GM23338 (cell line): Measurements from ENCODE around the gene PSMG4. TPM values are rescaled to one million over a fixed set of nuclear protein-coding genes. Genes with fewer than 3 reads are reported as not detected.

Source experiments
- ATAC-seq: fragments of 200-7000 bp; cut with Tn5 transposase; 3 replicates; pipeline ENCODE4 v1.9.1; 2020
- DNase-seq: peaks from one replicate; pipeline ENCODE4 v3.0.0-alpha.2; 2015; ENCODE audit warnings: low spot score
- H2AFZ ChIP-seq: fragments of 200-600 bp; sonication (generic); 2 replicates; pipeline ENCODE4 v1.8.0; 2016; ENCODE audit warnings: antibody characterized with exemption, mild to moderate bottlenecking, moderate library complexity
- H3F3A ChIP-seq: fragments of 200-600 bp; sonication (generic); replicated peaks from 2 replicates; pipeline ENCODE4 v1.8.0; 2017; ENCODE audit warnings: antibody characterized with exemption, mixed run types, low read depth
- H3K27ac ChIP-seq: fragments of 200-600 bp; sonication (generic); 2 replicates; pipeline ENCODE4 v1.6.1; 2016; ENCODE audit warnings: low read depth
- H3K27me3 ChIP-seq: fragments of 200-600 bp; sonication (generic); 2 replicates; pipeline ENCODE4 v1.8.0; 2016; ENCODE audit warnings: mild to moderate bottlenecking, mixed run types, moderate library complexity; ENCODE audit not compliant: insufficient read depth
- H3K36me3 ChIP-seq: fragments of 200-600 bp; sonication (generic); 2 replicates; pipeline ENCODE4 v1.8.0; 2016; ENCODE audit warnings: mild to moderate bottlenecking; ENCODE audit not compliant: insufficient read depth
- H3K4me1 ChIP-seq: fragments of 200-600 bp; sonication (generic); 2 replicates; pipeline ENCODE4 v1.8.0; 2016; ENCODE audit warnings: mild to moderate bottlenecking, moderate library complexity; ENCODE audit not compliant: insufficient read depth
- H3K4me2 ChIP-seq: fragments of 200-600 bp; sonication (generic); 2 replicates; pipeline ENCODE4 v1.7.1; 2017; ENCODE audit warnings: mixed run types
- H3K4me3 ChIP-seq: fragments of 200-600 bp; sonication (generic); 2 replicates; pipeline ENCODE4 v1.6.1; 2016; ENCODE audit warnings: mixed run types
- H3K79me2 ChIP-seq: fragments of 200-600 bp; sonication (generic); replicated peaks from 2 replicates; pipeline ENCODE4 v1.8.0; 2017; ENCODE audit warnings: mild to moderate bottlenecking; ENCODE audit not compliant: insufficient read depth
- H3K9me2 ChIP-seq: fragments of 200-600 bp; sonication (generic); 2 replicates; pipeline ENCODE4 v1.8.0; 2017; ENCODE audit not compliant: insufficient read depth
- H4K20me1 ChIP-seq: fragments of 200-600 bp; sonication (generic); replicated peaks from 2 replicates; pipeline ENCODE4 v1.8.0; 2017; ENCODE audit warnings: mild to moderate bottlenecking; ENCODE audit not compliant: insufficient read depth
- H3K27ac Mint-ChIP-seq: 2 replicates; pipeline ENCODE4 v1.8.0; 2020; ENCODE audit warnings: inconsistent platforms, mild to moderate bottlenecking, moderate library complexity, mixed read lengths
- H3K27me3 Mint-ChIP-seq: 3 replicates; pipeline ENCODE4 v1.8.0; 2022; ENCODE audit warnings: low read depth, mild to moderate bottlenecking, moderate library complexity, mixed read lengths, inconsistent platforms; ENCODE audit not compliant: insufficient read depth, poor library complexity
- H3K36me3 Mint-ChIP-seq: 3 replicates; pipeline ENCODE4 v1.8.0; 2021; ENCODE audit warnings: low read depth, mild to moderate bottlenecking, inconsistent platforms, moderate library complexity, mixed read lengths
- H3K4me1 Mint-ChIP-seq: 3 replicates; pipeline ENCODE4 v1.8.0; 2020; ENCODE audit warnings: mild to moderate bottlenecking, inconsistent platforms, mixed read lengths
- H3K4me3 Mint-ChIP-seq: 3 replicates; pipeline ENCODE4 v1.8.0; 2021; ENCODE audit warnings: moderate library complexity, mild to moderate bottlenecking, inconsistent platforms, mixed read lengths
- H3K9me3 Mint-ChIP-seq: 3 replicates; pipeline ENCODE4 v1.8.0; 2020; ENCODE audit warnings: moderate library complexity, mild to moderate bottlenecking, inconsistent platforms, mixed read lengths
- CREB1 ChIP-seq: fragments of 250-450 bp; sonication (Bioruptor Pico); IDR thresholded peaks from 2 replicates; pipeline ENCODE4 v1.5.0; 2020; ENCODE audit warnings: low read depth, mild to moderate bottlenecking, moderate library complexity
- CTCF ChIP-seq, 2 experiments: fragments of 200-600 bp in 1 of 2; sonication (generic) in 1 of 2; conservative IDR thresholded peaks; 2 replicates each; pipeline versions ENCODE4 v1.5.1 to v1.6.1; 2016 to 2017; ENCODE audit warnings: antibody characterized with exemption in 2 of 2, low read depth in 2 of 2, mild to moderate bottlenecking in 2 of 2, moderate library complexity in 1 of 2
- EZH2 ChIP-seq: fragments of 200-600 bp; sonication (generic); IDR thresholded peaks from one replicate; pipeline ENCODE4 v1.8.0; 2017; ENCODE audit warnings: antibody characterized with exemption, mild to moderate bottlenecking, low read depth; ENCODE audit not compliant: unreplicated experiment
- EZH2phosphoT487 ChIP-seq: fragments of 200-600 bp; sonication (generic); IDR thresholded peaks from one replicate; pipeline ENCODE4 v1.8.1; 2018; ENCODE audit warnings: antibody characterized with exemption; ENCODE audit not compliant: unreplicated experiment
- JUNB ChIP-seq: IDR thresholded peaks from one replicate; pipeline ENCODE4 v1.6.1; 2016; ENCODE audit warnings: antibody characterized with exemption; ENCODE audit not compliant: unreplicated experiment
- NANOG ChIP-seq: IDR thresholded peaks from 2 replicates; pipeline ENCODE4 v1.6.1; 2016; ENCODE audit warnings: antibody characterized with exemption, borderline replicate concordance
- POLR2AphosphoS5 ChIP-seq: IDR thresholded peaks from 2 replicates; pipeline ENCODE4 v1.6.1; 2016; ENCODE audit warnings: antibody characterized with exemption, low read depth
- REST ChIP-seq: IDR thresholded peaks from one replicate; pipeline ENCODE4 v1.6.1; 2018; ENCODE audit warnings: antibody characterized with exemption; ENCODE audit not compliant: unreplicated experiment
- STAT1 ChIP-seq: IDR thresholded peaks from one replicate; pipeline ENCODE4 v1.6.1; 2016; ENCODE audit warnings: antibody characterized with exemption; ENCODE audit not compliant: unreplicated experiment
- ZNF114 ChIP-seq: fragments of 250-450 bp; sonication (Bioruptor Pico); IDR thresholded peaks from 2 replicates; pipeline ENCODE4 v1.5.0; 2020; ENCODE audit warnings: mild to moderate bottlenecking, moderate library complexity
- ZNF331 ChIP-seq: fragments of 250-450 bp; sonication (Bioruptor Pico); IDR thresholded peaks from 2 replicates; pipeline ENCODE4 v1.5.0; 2020; ENCODE audit warnings: low read depth, mild to moderate bottlenecking, moderate library complexity
- ZNF462 ChIP-seq: fragments of 250-450 bp; sonication (Bioruptor Pico); IDR thresholded peaks from 2 replicates; pipeline ENCODE4 v1.5.0; 2020; ENCODE audit warnings: mild to moderate bottlenecking, moderate library complexity
- polyA plus RNA-seq: library from polyadenylated mRNA; unstranded; fragments of >200 nt; fragmentation: Nextera tagmentation; extraction: Ambion mirVana; gene quantifications from 2 replicates; pipeline ENCODE4 v1.2.1, GENCODE V29; 2016
- total RNA-seq: library from RNA; depleted of rRNA; stranded (reverse); fragments of >200 nt; shearing (Covaris generic); gene quantifications from 2 replicates; pipeline ENCODE4 v1.2.3, GENCODE V29; 2014

PSMG4 gene
- total and polyA plus RNA-seq, 2 experiments from 2014 or later = 37.2 to 168 TPM

GRCh38 chr6:3220366-3220765 is 38.4 kb upstream of the PSMG4 start (continued):
- TF ChIP-seq REST = no peak
- no peak for TF ChIP-seq ZNF331
- TF ChIP-seq JUNB = no peak
- TF ChIP-seq CREB1 (CRISPR knock-in tag) = no peak
- no peak for TF ChIP-seq CTCF (conservative IDR thresholded peaks at IDR 0.05; ENCODE audit: low read depth in 2 of 2)
- no peak for TF ChIP-seq NANOG
- no peak for TF ChIP-seq ZNF114 (CRISPR knock-in tag)
- no peak for TF ChIP-seq EZH2phosphoT487
- no peak for TF ChIP-seq EZH2
- TF ChIP-seq POLR2AphosphoS5 = no peak
- no peak for TF ChIP-seq STAT1

- Histone ChIP-seq H4K20me1 (peaks cover 19% of the 10 kb centered on the region), H2AFZ (no peak overlapping the region), H3K79me2 (peaks cover 11% of the 10 kb centered on the region), H3K27ac (no peak overlapping the region), H3K27me3 (no peaks in the 10 kb centered on the region), H3K4me3 (no peak overlapping the region), H3K4me2 (no peak overlapping the region), H3K36me3 (peaks cover 6% of the 10 kb centered on the region), H3K4me1 (peaks cover 11% of the 10 kb centered on the region), H3K9me2 (no peaks in the 10 kb centered on the region), H3F3A (peaks cover 16% of the 10 kb centered on the region)
- Mint-ChIP-seq H3K4me1 (peaks cover 27% of the 10 kb centered on the region), H3K9me3 (peaks cover 6% of the 10 kb centered on the region; the same call in 1 of the 3 replicates), H3K36me3 (peaks cover 29% of the 10 kb centered on the region), H3K4me3 (no peak overlapping the region), H3K27me3 (peaks cover 8% of the 10 kb centered on the region), H3K27ac (no peak overlapping the region)
- ATAC-seq = no peak
- no peak for DNase-seq
- TF ChIP-seq POLR2AphosphoS5 (no peak), CTCF (conservative IDR thresholded peaks at IDR 0.05; ENCODE audit: low read depth in 2 of 2) (no peak), ZNF462 (CRISPR knock-in tag) (no peak), NANOG (no peak), EZH2phosphoT487 (no peak)
Measured at GRCh38 chr6:3221578-3221977, 37.2 kb upstream of the PSMG4 start.
